Stimulated activated CD4-positive, alpha-beta T cell treated with anti-CD3 and anti-CD28 coated beads, TNF-alpha, amount 100 ng/mL, for 24 hours (primary cell): ENCODE results near the gene MX2.
"Not testable (repeated sequence)": the region's sequence is repeated elsewhere in the genome, so short reads cannot be mapped to it uniquely, and the experiment has no call there.

Experiments
- DNase-seq, 3 experiments: peaks; one replicate each; pipeline ENCODE4 v3.0.0-alpha.2; 2020; ENCODE audit warnings: low read depth in 3 of 3

Gene MX2

GRCh38 chr21:41361786-41362604, at the start of gene MX2:
Gene MX2 (plus strand): TSS chr21:41362027. CDS start chr21:41376907, 14,880 bp downstream.
- DNase-seq, result peak; percentile 50 to 70 (median 53)

GRCh38 chr21:41313285-41314164, 48.3 kb upstream of the MX2 start:
- not testable (repeated sequence) for DNase-seq

- DNase-seq, result no peak
Observed at GRCh38 chr21:41315726-41316125, 46.1 kb upstream of the MX2 start.

- no peak for DNase-seq
Observed at GRCh38 chr21:41316200-41317062, 45.4 kb upstream of the MX2 start, which contains the start of gene FAM3B. Gene FAM3B (plus strand): TSS chr21:41316801. CDS start chr21:41316880, 79 bp downstream.

GRCh38 chr21:41317063-41317392, 44.8 kb upstream of the MX2 start:
- DNase-seq, result no peak

- no peak for DNase-seq
Observed at GRCh38 chr21:41317458-41317857, 44.4 kb upstream of the MX2 start.

- DNase-seq, result no peak
Observed at GRCh38 chr21:41318218-41318617, 43.6 kb upstream of the MX2 start.

GRCh38 chr21:41319273-41319672, 42.6 kb upstream of the MX2 start:
- DNase-seq, result no peak

GRCh38 chr21:41321211-41321907, 40.5 kb upstream of the MX2 start:
- DNase-seq, result peak in 1 of 3 experiments; percentile 7

- no peak for DNase-seq
Observed at GRCh38 chr21:41321908-41322495, 39.8 kb upstream of the MX2 start.

GRCh38 chr21:41322496-41323382, 39.1 kb upstream of the MX2 start:
- no peak for DNase-seq

- DNase-seq, result no peak
Observed at GRCh38 chr21:41325138-41325912, 36.5 kb upstream of the MX2 start.

GRCh38 chr21:41326414-41327080, 35.3 kb upstream of the MX2 start:
- DNase-seq, result no peak

- DNase-seq, result no peak
Observed at GRCh38 chr21:41327753-41328152, 34.1 kb upstream of the MX2 start.

GRCh38 chr21:41328660-41329607, 32.9 kb upstream of the MX2 start:
- no peak for DNase-seq

GRCh38 chr21:41333752-41334151, 28.1 kb upstream of the MX2 start:
- DNase-seq, result no peak

- DNase-seq, result no peak
Observed at GRCh38 chr21:41337515-41337914, 24.3 kb upstream of the MX2 start.
